Left renal cortex interstitium (tissue), 4 donors: Measurements from ENCODE around the gene CAMK1. TPM values are rescaled to one million over a fixed set of nuclear protein-coding genes. Genes with fewer than 3 reads are reported as not detected.
A peak's percentile ranks its signal among the peaks of the same experiment; 100 is the strongest.
"Not testable (repeated sequence)": the region's sequence is repeated elsewhere in the genome, so short reads cannot be mapped to it uniquely, and the experiment has no call there.

Experiments used
- DNase-seq, 4 donors: peaks; one replicate each; pipeline ENCODE4 v3.0.0-alpha.2; 2013; ENCODE audit warnings: low read depth in 4 of 4, low spot score in 2 of 4, missing footprints in 1 of 4
- polyA plus RNA-seq, 4 donors: library from polyadenylated mRNA; unstranded; fragments of 120-200 nt; gene quantifications; one replicate each; pipeline ENCODE4 v1.2.1, GENCODE V29; 2013; ENCODE audit not compliant: insufficient read length in 4 of 4

CAMK1 gene
- polyA plus RNA-seq, 4 donors: 16.3 to 22.7 (median 21.7) TPM

DNA sequence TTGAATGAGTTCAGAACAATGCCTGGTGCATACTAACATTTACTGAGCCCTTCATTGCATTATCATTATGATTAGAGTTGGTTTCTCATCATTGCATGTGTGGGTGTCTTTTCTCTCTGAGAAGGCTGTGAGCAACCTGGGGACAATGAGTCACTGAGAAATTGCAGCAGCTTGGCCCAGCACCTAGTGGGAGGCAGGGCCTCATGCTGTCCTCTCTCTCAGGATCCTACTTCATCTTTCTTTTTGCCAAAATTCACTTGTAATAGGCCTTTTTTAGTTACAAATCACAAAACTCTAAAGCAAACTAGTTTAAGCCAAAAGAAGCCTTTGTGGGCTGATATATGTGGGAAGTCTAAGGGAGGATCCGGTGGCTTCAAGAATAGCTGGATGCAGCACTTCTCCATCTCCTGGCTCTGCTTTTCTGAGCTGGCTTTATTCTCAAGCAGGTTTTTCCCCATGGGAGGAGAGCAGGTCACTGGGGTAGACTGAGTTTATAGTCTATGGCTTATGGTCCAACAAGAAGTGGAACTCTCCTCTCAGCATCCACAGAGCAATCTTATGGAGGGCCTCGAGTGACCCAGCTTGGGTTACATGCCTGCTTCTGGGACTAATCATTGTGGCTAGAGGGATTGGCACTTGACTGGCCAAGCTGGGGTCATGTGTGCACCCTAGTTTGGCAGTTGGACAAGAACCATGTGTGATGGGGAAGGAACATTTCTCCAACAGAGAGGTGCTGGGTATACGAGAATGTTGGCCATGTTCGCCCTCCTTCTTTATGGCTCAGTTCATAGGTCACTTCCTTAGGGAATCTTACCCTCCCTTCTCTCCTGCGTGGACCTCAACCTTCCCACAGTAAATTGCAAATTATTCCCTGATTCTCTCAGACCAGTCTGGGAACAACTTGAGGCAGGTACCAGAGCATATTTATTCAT is 8.7 kb upstream of the CAMK1 start:
- DNase-seq: no peak

DNA sequence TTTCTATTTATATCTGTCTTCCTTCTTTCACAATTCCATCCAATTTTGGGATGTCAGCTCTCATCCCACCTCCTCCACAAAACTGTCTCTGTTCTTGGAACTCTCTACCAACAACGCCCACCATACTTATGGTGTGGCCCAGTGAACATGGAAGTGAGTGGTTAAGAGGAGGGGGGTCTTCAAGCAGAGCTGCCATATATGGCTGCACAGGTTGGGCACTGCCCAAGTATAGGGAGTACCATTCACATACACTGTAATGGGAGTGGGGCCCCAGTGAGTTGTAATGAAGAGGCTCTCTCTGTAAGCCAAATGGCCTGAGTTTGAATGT is 7.9 kb upstream of the CAMK1 start:
- no peak for DNase-seq

DNA sequence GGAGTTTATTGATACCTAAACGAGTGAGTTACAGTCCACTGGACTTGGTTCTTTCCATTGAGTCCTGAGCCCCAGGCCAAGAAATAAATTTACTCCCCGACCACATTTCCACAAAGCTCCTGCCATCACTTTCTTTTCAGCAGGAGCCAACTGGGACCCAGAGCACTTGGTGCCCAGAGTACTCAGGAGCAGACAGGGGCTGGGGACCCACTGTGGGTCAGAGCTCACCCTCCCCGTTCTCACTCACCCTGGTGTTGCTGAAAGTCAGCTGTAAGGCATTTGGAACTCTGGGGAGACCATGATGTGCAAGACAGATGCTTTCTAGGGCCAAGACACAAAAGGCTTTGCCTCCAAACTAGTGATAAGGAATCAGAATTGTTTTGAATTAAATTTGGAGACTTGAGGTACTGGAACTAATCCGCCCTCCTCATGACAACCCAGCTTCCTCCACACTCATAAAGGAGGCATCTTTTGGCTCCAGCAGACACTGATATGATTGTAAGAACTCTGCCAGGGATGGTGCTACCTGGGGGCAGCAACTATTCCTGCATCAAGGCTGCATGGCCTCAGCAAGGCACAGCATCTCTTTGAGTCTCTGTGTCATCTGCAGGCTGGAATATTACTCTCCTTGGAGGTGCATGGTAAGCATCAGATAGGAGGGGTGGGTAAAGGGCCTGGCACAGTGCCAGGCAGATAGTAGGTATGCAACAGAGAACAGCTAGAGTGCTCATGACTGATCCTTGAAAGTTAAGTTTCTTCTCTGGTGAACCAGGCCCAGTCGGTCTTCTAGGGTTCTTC is 7.3 kb upstream of the CAMK1 start:
- DNase-seq: no peak

DNA sequence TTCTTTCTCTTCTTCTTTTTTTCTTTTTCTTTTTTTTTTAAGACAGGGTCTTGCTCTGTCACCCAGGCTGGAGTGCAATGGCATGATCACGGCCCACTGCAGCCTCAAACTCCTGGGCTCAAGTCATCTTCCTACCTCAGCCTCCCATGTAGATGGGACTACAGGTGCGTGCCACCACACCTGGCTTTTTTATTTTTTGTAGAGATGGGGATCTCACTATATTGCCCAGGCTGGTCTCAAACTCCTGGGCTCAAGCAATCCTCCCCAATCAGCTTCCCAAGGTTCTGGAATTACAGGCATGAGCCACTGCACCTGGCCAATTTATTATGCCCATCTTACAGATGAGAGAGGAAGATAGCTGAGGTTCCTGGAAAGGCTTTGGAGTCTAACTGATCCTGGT is 1.3 kb upstream of the CAMK1 start:
- DNase-seq: not testable (repeated sequence)

DNA sequence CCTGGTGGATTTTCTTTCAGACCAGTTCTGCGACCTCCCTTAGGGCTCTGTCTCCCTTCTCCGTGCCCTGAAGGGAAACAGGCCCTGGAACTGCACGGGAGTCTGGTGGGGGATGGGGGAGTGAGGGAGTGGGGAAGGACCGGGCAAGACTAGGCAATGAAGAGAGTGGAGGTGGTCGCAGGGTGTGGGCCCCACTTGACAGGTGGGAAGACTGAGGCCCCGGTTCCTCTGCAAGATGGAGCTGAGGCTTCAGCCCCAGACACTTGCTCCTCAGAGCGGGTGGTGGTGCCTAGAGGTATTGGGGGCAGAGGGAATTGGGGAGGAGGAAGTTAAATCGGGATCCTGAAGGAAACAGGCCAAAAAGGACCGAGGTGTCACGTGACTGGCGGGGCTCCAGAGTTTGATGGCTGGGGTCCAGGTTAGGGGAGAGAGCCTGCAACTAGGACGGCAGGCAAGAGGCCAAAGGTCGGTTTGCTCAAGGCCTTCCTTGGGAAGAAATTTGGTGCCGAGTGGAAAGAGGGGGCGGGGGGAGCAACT is 597 bp upstream of the CAMK1 start:
- peak in 1 of 4 donors; percentile 55 for DNase-seq

DNA sequence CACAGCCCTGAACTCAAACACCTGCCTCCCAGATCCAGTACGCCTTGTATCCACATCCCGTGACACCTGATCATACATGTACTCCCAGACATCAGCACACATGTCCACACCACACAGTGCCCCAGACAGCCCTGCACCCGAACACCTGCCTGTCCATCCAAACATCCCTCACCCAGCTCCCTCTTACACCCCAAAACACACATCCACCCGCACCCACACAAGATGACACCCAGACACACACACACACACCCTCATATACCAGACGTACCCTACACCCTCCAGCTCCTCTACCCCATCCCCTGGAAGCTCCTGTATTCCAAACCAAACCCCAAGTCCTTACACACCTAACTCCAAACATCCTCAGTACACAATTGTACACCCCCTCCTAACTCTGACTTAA is 735 bp downstream of the CAMK1 start:
- DNase-seq: no peak

DNA sequence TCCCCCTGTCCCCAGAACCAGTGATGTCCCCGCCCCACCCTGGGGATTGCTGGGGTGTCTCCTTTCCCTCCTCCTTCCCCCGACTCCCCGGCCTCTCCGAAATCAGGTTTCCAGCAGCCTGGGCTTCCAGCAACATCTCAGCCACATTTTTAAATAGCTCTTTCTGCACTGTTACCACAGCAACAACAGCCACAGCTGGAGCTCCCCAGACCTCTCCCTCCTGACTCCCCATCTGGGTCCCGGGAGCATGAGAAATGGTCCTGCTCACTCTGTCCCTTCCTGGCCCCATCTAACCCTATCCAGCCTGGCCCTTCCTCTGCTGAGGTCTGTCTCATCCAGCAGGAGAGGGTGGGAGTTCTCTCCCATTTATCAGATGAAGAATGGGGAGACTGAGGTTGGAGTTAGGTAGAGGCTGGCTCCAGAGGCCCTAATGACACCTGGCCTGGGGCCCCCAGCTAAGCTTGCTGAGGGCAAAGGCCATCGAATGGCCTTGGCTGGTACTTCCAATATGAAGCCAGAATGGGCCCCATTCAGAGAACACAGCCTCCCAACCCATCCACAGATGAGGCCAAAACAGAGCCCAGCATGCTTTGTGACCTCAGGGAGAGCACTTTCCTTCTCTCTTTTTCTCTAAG is 1.5 kb downstream of the CAMK1 start:
- DNase-seq: no peak

DNA sequence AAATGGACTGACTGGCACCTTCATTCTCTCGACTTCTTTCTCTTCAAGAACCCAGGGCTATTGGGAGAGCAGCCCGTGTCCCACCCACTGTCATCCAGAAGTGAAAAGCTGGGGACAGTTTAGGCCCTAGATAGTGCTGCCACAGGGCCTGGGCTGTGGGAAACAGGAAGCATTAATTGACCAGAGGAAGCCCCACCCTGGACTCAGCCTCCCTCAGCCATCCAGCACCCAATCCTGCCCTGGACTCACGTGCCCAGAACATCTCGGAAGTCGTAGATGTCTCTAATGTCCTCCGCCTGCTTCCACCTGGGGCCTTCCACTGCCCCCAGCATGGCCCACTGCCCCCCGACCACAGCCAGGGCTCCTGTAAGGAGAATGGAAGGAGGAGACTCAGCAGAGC is 2.3 kb downstream of the CAMK1 start:
- no peak for DNase-seq

DNA sequence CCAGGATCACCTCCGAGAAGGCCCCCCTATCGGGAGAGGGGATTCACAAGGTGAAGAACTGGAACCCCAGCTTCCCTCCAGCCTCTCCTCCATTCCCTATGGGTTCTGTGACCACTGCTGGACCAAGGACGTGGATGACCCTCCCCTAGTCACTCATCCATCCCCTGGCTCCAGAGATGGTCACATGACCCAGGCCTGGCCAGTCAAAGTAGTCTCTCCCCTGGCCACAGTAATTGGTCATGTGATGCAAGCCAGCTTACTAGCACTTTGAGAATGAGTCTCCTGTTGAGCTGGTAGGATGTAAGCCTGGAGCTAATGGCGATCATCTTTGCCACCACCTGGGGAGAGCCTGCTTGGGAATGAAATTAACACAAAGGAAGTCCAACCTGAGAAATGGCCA is 3.9 kb downstream of the CAMK1 start:
- no peak for DNase-seq

DNA sequence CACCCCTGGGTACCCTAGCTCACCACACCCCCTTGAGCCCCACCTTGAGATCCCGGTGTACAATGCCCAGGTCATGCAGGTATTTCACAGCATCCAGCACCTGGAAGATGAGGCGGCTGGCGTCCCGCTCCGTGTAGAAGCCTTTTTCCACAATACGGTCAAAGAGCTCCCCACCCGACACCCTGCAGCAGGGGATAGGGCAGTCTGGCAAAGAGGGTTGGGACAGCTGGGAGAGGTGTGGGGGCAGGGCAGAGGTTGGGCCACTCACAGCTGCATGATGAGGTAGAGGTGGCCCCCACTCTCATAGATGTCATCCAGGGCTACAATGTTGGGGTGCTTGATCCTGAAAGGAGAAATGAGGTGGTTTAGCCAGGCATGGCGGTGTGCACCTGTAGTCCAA is 6.9 kb downstream of the CAMK1 start:
- DNase-seq: no peak

DNA sequence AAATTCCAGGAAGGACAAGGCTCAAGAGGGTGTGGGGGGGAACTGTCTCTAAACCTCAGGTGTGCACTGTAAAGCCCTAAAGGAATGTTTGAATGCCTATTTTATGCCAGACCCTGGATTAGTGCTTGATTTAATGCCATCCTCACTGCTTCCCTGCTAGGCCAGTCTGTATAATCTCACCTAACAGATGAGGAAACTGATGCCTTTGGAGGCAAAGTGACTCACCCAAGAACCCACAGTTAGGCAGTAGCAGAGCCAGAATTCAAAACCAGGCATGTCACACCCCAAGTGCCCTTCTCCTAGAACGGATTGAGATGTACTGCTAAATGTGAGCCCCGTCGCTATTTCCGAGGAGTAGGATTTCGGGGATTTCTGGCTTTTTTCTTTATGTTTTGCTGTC is 7.8 kb downstream of the CAMK1 start:
- no peak for DNase-seq

DNA sequence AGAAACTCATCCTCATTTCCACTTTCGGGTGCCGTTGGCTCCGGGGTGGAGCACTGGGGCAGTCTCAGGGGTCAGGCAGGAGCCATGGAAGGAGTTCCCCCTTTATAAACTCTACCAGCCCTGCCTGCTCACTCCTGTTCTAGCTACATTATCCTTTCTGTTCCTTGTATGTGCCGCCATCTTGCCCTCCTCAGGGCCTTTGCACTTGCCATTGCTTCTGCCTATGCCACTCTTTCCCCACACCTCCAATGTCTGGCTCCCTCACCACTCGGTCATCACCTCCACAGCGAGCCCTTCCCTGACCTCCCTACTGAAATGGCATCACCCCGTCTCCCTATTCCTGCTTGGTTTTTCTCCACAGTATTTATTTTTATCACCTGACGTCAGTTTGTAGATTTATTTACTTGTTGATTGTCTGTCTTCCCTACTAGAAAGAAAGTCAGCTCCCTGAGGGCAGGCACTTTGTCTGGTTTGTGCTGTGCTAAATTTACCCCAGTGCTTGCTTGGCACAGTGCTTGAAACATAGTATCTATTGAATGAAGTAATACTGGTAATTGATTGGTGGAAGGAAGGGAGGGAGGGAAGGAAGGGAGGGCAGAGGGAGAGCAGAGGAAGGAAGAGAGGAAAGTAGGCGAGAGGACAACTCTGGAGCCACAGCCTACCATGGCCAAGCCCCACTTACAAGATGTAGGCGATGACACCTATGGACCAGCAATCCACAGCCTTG is 8.8 kb downstream of the CAMK1 start:
- DNase-seq: no peak

DNA sequence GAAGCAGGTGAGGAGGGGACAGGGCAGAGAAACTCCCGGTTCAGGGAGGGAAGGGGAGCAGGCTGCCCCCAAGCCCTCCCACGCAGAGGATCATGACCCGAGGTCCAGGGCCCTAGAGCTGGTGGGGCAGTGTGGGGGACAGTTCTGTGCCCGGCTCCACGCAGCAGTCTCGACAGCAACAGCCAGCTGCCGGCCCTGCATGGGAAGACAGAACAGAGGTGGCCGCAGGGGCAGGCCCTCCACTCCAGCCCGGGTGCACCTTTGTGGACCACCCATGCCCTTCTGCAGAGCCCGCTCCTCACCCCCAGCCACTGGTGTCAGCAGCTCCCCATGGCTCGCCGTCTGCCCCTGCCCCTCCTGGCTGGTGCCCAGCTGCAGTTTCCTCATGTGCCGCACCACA is 12.3 kb downstream of the CAMK1 start:
- DNase-seq: no peak

DNA sequence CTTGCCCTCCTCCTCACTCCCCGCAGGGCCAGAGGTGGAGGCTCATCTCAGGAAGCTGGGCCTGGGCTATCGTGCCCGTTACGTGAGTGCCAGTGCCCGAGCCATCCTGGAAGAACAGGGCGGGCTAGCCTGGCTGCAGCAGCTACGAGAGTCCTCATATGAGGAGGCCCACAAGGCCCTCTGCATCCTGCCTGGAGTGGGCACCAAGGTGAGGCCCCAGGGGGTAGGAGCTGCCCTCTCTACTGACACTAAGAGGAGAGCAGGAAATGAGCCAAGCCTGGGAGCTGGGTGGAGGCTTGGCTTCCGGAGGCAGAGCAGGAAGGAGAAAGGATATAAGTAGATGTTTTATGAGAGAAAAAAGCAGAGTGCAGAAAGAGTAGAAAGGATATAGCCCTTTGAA is 15.1 kb downstream of the CAMK1 start:
- no peak for DNase-seq

DNA sequence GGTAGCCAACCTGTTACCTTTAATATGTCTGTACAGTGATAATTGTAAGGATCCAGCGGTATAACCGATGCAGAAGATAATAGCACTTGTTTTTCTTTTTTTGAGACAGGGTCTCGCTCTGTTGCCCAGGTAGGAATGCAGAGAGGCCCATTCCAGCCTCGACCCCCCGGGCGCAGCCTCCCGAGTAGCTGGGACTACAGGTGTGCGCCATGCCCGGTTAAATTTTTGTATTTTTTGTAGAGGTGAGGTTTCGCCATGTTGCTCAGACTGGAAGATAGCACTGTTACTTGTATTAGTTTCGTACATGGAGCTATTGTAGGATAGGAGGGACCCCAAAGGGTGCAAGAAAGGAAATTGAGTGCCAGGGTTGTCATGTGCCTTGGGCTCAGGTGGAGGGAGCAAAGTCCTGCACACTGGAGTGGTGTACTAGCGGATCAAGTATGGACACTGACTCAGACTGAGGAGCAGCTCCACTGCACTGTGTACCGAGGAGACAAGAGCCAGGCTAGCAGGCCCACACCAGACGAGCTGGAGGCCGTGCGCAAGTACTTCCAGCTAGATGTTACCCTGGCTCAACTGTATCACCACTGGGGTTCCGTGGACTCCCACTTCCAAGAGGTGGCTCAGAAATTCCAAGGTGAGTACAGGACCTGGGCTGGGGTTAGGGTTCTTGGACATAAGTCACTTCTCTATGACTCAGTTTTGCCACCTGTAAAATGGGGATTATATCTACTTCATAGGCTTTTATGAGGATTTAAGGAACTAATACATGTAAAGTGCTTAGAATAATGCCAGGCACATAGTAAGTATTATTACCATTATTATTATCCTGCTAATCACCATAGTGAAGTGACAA is 19.0 kb downstream of the CAMK1 start:
- DNase-seq: no peak

DNA sequence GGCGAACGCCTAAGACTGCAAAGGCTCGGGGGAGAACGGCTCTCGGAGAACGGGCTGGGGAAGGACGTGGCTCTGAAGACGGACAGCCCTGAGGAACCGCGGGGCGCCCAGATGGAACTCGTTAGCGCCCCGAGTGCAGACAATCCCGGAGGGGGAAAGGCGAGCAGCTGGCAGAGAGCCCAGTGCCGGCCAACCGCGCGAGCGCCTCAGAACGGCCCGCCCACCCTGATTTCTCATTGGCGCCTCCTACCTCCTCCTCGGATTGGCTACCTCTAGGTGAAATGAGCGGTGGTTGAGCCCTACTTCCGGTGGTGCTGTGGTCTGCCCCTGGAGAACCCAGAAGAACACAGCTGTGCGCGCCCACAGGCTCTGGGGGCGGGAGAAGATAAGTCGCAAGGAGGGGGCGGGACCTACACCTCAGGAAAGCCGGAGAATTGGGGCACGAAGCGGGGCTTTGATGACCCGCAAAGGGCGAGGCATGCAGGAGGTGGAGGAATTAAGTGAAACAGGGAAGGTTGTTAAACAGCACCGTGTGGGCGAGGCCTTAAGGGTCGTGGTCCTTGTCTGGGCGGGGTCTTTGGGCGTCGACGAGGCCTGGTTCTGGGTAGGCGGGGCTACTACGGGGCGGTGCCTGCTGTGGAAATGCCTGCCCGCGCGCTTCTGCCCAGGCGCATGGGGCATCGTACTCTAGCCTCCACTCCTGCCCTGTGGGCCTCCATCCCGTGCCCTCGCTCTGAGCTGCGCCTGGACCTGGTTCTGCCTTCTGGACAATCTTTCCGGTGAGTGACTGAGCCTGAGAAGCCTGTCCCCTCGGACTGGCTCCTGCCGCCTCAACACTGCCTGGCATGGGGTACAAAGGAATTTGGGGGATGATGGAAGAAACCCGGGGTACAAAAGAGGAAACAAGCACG is 19.8 kb downstream of the CAMK1 start, which contains the start of gene OGG1:
Gene OGG1 (plus strand): TSS at position 308 of the 911 bp plus-strand sequence. CDS start 335 bp downstream, at position 643.
- peak; percentile 90 to 97 (median 96) for DNase-seq

DNA sequence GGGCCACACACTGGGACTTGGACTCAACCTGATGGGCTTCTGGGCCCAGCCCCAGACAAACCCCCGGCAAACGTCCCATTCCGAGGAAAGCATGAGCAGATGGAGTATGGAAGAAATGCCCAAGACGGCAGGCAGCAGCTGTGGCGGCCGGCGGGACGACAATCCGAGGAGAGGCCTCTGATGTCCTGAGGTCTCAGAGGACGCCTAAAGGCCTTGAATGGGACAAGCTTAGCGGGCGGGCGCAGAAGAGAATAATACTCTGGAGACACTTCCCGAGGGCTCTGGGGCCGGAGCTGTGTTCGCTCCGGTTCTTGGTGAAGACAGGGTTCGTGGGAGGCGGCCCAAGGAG is 20.5 kb downstream of the CAMK1 start:
- DNase-seq: no peak

DNA sequence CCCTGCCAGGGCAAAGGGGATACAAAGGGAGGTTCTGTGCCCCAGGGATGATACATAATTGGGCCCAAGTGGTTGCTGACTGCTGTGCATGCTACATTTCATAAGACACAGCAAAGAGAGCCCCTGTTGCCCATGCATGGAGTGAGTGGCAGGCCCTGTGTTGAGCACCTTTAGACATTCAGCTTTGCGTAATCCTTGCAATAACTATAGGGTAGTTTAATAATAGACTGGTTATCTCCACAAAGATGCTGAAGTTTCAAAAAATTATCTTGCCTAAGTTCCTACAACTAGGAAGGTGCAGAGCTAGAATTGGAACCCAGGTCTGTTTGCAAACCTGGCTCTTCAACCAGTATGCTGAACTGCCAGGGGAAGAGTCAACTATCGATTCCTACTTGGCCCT is 21.7 kb downstream of the CAMK1 start:
- DNase-seq: no peak

DNA sequence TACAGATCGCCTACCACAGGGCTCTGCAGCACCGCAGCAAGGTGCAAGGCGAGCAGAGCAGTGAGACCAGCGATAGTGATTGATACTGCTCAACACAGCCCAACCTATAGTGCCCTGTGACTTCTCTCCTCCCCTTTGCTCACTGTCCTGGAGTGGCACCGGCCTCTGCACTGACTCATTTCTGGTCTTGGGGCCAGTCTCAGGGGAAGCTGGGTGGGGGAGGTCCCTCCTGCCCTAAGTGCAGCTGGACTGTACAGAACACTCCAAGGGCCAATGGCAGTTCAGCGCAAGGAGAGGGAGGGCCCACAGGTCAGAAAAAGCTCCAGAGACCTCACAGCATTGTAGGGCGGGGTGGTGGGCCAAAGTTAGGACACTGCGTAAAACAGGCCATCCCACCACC is 22.5 kb downstream of the CAMK1 start:
- DNase-seq: no peak
